ENCODE results near the gene MAP3K5.
"Not testable (repeated sequence)": the region's sequence is repeated elsewhere in the genome, so short reads cannot be mapped to it uniquely, and the experiment has no call there.

MAP3K5 gene

DNA sequence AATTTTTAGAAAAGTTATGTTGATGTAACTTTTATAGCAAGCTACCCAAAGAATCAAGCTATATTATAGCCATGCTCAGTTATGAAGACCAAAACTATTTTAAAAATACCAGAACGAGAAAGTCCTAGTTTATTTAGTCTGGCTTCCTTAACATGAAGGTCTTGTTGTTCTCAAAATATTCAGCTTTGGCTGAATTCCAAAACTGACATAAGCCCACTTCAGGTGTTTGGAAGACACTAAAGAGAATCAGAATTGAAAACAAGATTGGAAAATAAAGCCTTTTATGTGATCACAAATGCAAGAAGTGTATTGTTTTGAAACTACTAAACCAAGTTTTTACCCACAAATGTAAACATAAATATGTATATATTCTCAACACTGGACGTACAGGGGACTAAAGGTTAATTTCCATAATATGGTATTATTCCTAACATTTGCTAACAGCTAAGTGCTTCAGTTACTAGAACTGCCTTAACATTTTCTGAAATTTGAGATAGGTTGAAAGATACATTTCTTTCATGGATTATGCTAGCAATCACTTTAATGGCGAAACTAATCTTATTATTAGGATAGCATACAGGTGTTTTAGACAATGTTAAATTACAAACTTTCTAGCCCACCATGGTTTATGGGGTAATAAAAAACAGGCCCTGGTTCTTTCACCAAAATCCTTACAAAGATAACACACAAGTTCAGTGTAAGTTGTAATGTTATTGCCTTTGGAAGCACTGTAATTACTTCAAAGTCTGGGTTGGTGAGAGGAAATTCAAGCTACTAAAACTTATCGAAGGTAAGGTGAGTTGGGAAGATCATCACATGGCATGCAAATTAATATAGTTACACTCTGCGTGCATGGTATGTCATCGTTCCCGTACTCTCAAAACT lies 1.6 kb downstream of the MAP3K5 start:
- DNase-seq = no peak

DNA sequence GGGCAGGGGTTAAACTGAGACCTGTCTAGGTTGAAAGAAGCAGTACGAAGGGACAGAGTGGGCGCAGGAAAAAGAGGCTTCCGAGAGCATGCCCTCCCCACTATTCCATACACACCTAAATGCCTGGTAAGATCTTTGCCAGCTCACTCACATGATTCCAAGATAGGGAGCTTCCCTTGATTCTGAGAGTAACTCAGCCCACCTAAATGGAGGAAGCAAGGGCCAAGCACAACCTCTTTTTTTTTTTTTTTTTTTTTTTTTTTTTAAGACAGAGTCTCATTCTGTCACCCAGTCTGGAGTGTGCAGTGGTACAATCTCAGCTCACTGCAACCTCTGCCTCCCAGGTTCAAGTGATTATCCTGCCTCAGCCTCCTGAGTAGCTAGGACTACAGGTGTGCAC lies 2.8 kb downstream of the MAP3K5 start:
- DNase-seq = not testable (repeated sequence)

DNA sequence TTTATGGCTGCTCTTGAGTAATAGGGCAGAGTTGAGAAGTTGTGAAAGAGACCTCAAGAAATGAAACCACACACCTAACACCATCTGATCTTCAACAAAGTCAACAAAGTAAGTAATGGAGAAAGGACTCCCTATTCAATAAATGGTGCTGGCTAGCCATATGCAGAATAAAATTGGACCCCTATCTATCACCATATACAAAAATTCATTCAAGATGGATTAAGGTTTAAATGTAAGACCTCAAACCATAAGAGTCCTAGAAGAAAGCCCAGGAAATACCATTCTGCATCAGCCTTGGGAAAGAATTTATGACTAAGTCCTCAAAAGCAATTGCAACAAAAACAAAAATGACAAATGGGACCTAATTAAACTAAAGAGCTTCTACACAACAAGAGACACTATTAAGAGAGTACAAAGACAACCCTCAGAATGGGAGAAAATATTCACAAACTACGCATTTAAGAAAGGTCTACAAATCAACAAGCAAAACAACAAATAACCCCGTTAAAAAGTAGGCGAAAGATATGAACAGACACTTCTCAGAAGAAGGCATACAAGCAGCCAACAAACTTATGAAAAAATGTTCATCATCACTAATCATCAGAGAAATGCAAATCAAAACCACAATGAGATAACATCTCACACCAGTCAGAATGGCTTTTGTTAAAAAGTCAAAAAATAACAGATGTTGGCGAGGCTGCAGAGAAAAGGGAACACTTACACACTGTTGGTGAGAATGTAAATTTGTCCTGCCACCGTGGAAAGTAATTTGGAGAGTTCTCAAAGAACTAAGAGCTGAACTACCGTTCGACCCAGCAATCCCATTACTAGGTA lies 4.0 kb downstream of the MAP3K5 start:
- no peak for DNase-seq

DNA sequence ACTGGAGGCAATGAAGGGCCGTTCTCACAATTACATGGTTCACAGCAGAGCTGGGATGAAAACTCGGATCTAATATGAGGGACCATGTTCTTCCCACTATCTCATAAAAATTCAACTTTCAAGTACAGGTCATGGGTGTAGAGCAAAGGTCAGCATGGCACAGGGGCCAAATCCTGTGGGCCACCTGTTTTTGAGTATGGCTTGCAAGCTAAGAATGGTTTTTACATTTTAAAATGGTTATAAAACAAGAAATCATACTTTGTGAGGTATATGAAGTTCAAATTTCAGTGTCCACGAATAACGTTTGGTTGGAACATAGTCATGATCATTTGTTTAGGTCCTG lies 4.6 kb downstream of the MAP3K5 start:
- no peak for DNase-seq

DNA sequence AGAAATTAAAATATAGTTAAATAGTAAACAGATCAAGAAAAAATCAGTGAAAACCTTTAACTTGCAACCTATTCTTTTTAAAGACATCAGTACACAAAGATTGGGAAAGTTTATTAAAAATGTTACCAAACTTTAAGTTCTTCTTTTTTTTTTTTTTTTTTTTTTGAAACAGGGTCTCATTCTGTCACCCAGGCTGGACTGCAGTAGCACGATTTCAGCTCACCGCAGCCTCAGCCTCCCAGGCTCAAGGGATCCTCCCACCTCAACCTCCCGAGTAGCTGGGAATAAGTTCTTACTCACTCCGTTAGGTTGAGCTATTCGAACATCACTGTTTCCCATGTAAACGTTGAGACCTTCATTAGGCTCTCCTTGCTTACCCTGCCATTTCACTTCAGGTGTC lies 5.6 kb downstream of the MAP3K5 start:
- no peak for DNase-seq

DNA sequence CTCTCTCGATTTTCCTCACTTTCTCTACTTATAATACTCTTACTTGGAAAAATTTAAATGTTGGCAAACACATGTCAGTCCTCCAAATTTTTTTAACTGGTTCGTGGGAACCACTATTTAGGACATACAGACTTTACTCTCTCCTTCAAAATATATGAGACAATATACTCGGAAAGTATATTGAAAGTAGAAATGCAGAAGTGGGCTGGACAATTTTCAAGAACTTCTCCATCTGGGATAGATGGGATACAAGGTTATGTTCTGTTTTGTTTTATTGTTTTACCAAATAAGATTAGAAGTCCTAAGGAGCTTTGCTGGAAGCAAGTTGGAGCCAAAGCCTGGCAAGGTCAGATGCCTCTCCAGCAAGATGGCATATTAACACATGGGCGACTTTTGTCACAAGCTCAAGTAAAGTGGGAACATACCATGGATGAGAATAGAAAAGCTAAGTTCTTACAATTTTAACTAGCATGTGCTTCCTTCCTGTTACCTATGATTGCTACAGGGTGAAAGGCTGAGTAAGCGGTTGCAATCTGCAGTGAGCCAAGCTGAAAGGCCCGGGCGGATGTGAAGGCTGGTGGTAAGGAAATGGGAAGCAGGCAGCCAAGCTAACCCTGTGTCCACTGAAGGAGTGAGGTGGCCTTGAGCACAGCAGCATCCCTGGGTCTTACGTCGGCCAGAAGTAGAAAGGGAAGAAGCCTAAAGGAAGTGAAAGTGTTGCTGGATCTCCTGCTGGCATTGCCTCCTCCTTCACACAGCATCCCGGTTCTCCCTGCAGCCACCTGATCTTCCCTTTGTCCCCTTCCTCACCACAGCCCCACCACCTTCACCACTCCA lies 7.1 kb downstream of the MAP3K5 start:
- DNase-seq = no peak

DNA sequence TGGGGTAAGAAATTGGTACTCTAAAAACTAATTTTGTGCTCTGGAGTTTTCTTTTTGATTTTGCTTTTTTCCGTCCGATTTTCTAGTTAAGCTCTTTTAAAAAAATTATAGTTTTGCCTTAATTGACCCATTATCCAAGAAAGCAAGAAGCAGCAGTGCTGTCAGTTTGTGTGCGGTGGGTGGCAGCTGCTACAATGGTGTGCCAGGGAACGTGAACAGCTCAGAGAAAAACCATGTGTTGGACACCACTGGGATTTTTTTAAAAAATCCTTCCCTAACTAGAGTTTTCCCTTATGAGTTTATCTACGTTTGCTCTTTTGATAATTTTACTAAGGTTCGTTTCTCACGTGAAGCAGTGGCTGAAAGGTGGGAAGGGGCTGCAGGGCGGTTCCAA lies 8.0 kb downstream of the MAP3K5 start:
- DNase-seq = no peak

DNA sequence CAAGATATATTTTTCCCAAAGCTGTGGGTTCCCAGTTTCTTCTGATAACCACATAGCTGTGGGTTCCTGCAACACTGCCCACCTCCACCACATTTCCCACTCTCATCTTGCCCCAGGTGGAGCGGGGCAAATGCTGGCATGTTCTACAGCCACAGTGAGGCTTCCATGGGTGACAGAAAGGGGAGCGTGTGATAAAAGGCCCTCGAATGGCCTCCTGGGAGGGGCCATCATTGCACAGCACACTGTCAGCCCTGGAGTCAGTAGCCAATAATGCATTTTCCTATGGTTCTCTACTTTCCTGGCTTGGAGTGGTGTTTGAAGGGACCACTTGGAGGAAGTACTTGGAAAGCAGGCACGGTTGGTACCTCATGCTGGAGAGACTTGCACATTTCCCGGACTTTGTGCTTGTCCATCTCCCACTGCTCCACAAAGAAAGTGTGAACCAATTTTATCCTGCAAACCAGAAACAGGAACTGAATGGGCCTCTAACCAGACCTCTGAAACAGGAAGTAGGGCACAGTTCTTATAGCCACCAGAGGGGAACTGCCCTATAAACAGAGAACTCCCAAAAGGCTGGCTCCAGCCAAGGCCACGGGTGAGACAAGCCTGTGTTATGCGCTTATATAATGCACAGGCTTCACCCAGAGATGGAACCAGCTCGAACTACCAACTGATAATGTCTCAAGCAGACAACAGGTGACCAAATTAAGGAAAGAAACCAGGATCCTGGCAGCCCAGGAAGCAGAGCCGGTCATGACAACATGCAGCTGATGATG lies 8.6 kb downstream of the MAP3K5 start:
- DNase-seq = no peak

DNA sequence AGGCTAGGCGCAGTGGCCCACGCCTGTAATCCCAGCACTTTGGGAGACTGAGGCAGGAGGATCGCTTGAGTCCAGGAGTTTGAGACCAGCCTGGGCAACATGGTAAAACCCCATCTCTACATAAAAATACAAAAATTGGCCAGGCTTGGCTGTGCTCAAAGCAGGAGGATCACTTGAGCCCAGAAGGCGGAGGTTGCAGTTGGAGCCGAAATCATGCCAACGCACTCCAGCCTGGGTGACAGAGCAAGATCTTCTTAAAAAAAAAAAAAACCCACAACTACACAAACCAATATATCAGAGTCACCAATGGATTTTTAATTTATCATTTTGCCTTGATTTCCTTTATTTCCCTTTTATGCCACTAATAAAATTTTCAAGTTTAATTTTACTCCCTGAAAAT lies 9.3 kb downstream of the MAP3K5 start:
- DNase-seq = no peak

DNA sequence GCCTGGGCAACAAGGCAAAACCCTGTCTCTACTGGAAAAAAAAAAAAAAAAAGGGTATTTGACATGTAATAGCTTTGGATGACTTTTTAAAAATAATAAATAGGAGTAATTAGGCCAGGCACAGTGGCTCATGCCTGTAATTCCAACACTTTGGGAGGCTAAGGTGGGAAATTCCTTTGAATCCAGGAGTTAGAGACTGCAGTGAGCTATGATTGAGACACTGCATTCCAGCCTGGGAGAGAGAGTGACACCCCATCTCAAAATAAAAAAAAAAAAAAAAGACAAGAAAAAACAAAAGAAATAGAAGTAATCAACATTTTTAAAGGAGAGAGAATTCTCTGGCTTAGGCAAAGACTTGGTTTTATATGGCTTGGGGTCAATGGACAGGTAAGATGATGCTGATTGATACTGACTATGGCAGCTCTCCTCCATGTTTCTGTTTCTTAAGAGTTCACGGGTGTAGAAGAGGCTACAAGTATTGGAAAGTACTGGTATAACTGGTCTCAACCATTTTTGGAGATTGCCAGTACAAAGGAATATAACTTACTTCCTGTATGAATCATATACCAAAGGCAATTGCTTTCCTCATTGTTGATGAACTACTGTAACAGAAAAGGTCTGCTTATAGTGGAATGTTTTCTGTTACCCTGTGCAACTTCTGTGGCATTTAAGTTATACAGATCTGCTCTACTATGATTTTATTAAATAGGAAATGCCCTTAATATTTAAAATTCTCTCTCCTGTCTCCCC lies 10.1 kb downstream of the MAP3K5 start:
- DNase-seq = no peak

DNA sequence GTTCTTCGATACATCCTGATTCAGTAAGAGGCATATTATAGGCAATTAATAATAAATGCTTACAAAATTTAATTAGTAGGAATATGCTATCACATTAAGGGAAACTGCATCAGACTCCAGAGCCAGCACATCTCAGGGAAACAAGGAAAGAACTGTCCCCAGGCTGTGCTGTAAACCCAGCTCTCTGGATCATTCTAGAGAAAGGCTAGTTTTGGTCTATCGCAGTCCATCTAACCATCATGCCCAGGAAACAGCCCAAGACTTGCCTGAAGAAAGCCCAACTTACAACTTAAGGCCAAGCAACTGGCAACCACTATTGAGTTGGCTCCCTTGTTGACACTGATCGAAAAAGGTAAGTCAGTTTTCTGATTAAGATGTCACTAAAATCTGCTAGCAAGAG lies 11.3 kb downstream of the MAP3K5 start:
- DNase-seq = no peak

DNA sequence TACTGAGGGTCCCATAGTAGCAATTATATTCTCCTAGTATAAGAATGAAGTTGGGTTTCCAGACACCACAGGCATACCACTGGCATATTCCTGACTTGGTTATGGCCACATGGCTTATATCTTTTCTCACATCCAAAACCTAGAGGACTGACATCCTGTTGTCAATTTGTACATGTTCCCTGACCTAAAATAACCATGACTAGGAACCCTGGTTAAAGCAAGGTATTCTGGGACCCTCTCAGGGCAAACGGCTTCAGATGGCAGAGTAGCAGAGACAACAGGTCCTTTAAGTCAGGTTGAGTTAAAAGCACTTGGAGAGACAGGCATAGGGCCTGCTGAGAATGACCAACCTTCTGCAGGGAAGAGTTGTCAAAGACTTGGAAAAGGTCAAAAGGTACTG lies 12.6 kb downstream of the MAP3K5 start:
- DNase-seq = no peak

DNA sequence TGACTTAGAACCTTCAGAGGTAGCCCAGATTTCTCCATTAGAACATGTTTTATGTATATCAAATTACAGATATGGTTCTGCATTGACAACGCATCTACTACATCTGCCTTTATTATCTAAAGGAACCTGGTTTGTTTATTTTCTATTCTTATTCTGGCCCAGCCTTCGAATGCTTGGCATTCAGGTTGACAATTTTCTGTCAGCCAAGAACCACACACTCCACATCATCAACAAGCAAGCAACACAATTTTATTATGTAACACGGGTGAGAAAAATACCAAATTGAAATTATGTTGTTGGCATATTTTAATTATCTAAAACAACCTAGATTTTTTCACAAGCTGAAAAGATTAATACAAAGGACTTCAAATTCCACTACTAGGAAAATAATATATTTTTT lies 14.6 kb downstream of the MAP3K5 start:
- no peak for DNase-seq

DNA sequence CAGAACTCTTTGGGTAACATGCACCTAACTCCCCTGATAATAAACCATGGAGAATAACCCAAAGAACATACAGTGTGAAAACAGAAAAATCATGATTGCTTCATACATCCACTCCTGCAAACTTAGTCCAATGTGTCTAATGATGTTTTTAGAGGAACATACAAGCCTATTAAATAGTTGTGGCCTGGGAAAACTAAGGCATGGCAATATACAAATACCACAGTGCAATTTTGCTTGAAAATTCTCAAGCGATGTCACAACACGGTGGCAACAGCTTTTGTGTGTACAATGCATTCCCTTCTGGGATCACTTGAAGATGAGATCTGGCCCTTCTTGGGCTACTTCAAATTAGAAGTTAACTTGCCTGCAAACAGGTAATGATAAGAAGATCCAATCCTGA lies 16.7 kb downstream of the MAP3K5 start:
- DNase-seq = no peak

DNA sequence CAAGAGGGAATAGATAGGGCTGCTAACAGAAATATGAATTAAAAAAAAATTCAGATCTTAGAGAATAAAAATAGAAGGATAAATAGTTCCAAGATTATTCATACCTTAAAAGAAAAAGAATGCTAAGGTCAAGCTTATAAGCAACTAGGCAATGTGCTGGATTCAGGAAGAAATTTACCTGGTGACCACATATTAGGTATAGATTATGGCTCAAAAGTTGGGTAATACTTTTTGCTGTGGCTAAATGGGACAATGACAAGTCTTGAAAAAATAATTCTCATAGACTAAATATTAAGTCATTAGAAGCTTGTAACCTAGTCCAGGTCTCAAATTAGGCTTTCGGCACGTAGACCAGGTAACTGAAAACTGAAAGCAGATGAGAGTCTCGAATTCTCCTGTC lies 17.2 kb downstream of the MAP3K5 start:
- no peak for DNase-seq

DNA sequence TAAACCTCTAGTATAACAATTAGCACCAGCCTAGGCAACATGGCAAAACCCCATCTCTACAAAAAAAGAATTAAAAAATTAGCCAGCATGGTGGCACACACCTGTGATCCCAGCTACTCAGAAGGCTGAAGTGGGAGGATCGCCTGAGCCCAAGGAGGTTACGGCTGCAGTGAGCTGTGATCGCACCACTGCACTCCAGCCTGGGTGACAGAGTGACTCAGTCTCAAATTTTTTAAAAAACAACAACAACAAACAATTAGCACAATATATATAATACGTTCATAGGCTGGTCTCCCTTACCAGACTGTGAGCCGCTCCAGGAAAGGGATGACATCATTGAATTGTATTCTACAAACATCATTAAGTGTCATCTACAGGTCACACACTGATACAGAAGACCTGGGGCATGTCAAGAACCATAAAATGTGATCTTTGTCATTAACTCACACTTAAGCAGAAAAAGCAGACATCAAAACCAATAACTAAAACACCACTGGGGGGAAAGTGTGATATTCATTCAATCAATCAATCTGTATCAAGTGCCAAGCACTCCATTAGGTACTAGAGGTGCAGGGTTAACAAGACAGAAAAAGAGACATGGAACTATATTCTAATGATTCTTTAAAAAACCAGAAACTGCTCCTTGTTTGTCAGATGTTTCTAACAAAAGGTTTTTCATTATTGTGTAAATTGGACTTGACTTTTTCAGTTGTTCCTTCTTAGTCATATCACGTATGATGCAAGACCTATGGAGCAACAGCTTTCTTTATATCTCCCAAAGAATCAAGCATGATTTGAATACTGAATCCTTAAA lies 17.8 kb downstream of the MAP3K5 start:
- no peak for DNase-seq

DNA sequence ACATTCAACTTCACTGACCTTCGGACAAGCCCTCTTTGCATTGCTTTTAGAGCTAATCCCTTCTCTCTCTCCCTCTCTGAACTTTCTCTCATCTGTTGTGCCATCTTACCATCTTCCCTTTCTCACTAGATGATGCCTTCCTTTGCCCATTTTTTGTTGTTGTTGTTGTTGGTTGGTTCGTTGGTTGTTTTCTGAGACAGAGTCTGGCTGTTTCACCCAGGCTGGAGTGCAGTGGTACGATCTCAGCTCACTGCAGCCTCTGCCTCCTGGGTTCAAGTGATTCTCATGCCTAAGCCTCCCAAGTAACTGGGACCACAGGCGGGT lies 18.8 kb downstream of the MAP3K5 start:
- no peak for DNase-seq

DNA sequence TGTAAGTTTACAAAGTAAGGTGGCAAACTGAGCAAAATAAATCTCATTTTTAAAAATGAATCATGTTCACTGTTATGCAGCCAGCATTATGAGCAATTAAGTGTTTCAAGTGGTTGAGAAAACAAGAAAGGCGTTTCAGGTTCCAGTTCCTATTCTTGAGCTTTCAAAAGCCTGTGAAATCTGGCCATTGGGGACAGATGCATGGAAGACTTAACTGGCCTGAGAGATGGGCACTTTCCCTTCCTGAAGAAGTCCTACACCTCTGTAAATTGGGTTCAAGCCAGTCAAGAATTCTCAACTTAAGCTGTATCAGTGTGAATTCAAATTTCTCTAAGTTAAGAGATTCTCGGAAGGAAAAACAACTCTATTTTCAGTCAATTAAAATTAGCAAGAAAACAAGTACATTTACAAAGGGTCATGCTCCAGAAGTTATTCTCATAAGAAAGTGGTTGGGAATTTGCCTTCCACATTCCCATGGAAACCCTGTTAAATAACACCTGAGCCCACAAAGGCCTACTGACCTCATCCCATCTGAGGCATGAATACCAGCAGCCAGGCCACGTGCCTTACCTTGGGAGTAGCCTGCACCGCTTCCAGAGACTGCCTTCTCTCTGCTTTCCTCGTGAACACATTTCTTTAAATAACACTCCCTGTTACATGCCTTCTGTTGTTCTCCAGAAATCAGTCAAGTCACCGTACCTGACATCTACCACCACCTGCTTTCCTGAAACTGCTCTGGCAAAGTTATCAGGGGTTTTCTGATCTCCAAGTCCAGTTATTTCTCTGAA lies 19.4 kb downstream of the MAP3K5 start:
- no peak for DNase-seq

DNA sequence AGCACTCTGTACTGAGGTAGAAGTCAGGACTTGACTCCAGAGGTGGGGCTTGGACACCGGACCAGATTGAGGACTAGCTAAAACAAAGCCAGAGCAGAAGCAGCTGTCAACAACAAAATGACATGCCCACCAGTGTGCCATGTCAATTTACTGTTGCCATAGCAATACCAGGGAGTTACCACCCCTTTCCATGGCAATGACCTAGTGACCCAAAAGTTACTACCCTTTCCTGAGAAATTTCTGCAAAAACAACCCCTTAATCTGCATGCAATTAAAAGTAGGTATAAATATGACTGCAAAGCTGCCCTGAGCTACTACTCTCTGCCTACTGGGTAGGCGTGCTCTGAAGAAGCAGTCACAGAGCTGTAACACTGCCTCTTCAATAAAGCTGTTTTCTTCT lies 21.0 kb downstream of the MAP3K5 start:
- DNase-seq = no peak

DNA sequence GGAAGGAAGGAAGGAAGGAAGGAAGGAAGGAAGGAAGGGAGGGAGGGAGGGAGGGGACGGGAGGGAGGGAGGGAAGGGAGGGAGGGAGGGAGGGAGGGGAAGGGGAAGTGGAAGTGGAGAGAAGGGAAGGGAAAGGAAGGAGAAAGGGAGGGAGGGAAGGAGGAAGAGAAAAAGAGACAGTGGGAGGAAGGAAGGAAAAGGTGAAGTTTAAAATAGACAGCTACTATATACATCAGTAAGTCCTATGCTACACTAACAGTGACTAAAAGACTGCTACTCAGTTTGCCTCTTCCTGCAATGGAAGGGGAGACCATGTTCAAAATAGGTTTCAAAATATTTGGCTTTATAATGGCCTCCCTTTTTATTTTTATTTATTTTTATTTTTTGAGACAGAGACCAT lies 22.5 kb downstream of the MAP3K5 start:
- no peak for DNase-seq

Measured in right forelimb (tissue), 1 donor.